ENCODE measurements around the gene GPX3. TPM values are rescaled to one million over a fixed set of nuclear protein-coding genes. Genes with fewer than 3 reads are reported as not detected.

Gene GPX3
- total and polyA plus RNA-seq, 2 of the 8 experiments (the other 6 are each of a cell fraction or from before 2014, with no cell fraction given) = 27.8 to 77.9 TPM

GRCh38 chr5:151006704-151007334 lies 13.6 kb upstream of the GPX3 start:
- no peaks in the 10 kb centered on the region for H3K36me3 ChIP-seq (ENCODE audit: control insufficient read depth in 2 of 4, insufficient read depth in 4 of 4, low read length in 3 of 4)
- H3K4me1 ChIP-seq (replicated peaks in 1 of 4; ENCODE audit: control insufficient read depth in 3 of 4, insufficient read depth in 4 of 4, low read length in 3 of 4) = no peaks in the 10 kb centered on the region
- no peaks in the 10 kb centered on the region for H3K27me3 ChIP-seq (replicated peaks in 1 of 4; ENCODE audit: control insufficient read depth in 3 of 4, extremely low read depth in 1 of 4, insufficient read depth in 3 of 4, low read length in 3 of 4)
- H3K27ac ChIP-seq (ENCODE audit: low read depth, low read length) = no peak overlapping the region
- no peaks in the 10 kb centered on the region for H3K79me1 ChIP-seq (ENCODE audit: low read depth, low read length)
- H3K4ac ChIP-seq (replicated peaks; ENCODE audit: insufficient read length, low read depth, low read length) = no peak overlapping the region
- no peak for DNase-seq (ENCODE audit: low read depth in 1 of 2, low spot score in 2 of 2)
- no peaks in the 10 kb centered on the region for H3K79me2 ChIP-seq (ENCODE audit: control insufficient read depth in 1 of 2, insufficient read depth in 2 of 2, low read length in 2 of 2)
- WGBS, 2 experiments (ENCODE audit: extremely low coverage in 1 of 2, insufficient coverage in 1 of 2, insufficient read length in 1 of 2, insufficient replicate concordance in 2 of 2, low coverage in 1 of 2, low lambda C conversion rate in 2 of 2, missing lambda C conversion rate in 1 of 2) = 92% methylated on average over 5 of the region's 5 CpGs; no CpG with 5 or more reads in 1 of the 2 experiments
- H3K23me2 ChIP-seq (ENCODE audit: low read depth, low read length) = no peaks in the 10 kb centered on the region
- no peak overlapping the region for H3K23ac ChIP-seq (ENCODE audit: insufficient read length)
- no peak overlapping the region for H3K9ac ChIP-seq (replicated peaks in 1 of 4; ENCODE audit: extremely low read depth in 1 of 4, low read depth in 3 of 4, low read length in 3 of 4)
- no peak overlapping the region for H3K4me3 ChIP-seq (ENCODE audit: extremely low read depth in 1 of 4, insufficient read depth in 2 of 4, low read depth in 3 of 4, low read length in 4 of 4)
- H3K4me2 ChIP-seq (ENCODE audit: insufficient read depth in 1 of 2, low read depth in 2 of 2, low read length in 2 of 2) = no peak overlapping the region
- no peaks in the 10 kb centered on the region for H3K9me3 ChIP-seq (ENCODE audit: insufficient read depth in 2 of 2, low read depth in 1 of 2, low read length in 1 of 2)
- no peak overlapping the region for H2BK5ac ChIP-seq (ENCODE audit: low read depth, low read length)
- ChIA-PET CTCF (ENCODE audit: partially characterized antibody) (interaction anchor here (1.3 kb wide), 2 partner anchors 31 to 45 kb away, joined by 5 read pairs; no protein-coding TSS in a partner anchor), POLR2A (ENCODE audit: partially characterized antibody) (no interaction called here)
- H4K5ac ChIP-seq (ENCODE audit: insufficient read length, low read depth, low read length) = no peak overlapping the region
- H2BK15ac ChIP-seq (ENCODE audit: low read length) = no peak overlapping the region
- no peak overlapping the region for H3K56ac ChIP-seq (replicated peaks; ENCODE audit: insufficient read length, low read depth, low read length)
- H4K91ac ChIP-seq (replicated peaks; ENCODE audit: insufficient read length, low read length) = no peak overlapping the region
- FAIRE-seq = no peak
- H2BK120ac ChIP-seq (replicated peaks; ENCODE audit: low read depth, low read length) = no peak overlapping the region
- no peak overlapping the region for H2BK20ac ChIP-seq (ENCODE audit: low read length)
- no peak overlapping the region for H2AFZ ChIP-seq (ENCODE audit: low read length)
- no peaks in the 10 kb centered on the region for H4K20me1 ChIP-seq (replicated peaks in 1 of 2; ENCODE audit: control insufficient read depth in 1 of 2, insufficient read depth in 2 of 2, low read length in 2 of 2)
- H2BK12ac ChIP-seq (ENCODE audit: low read depth, low read length) = no peak overlapping the region
- H3K18ac ChIP-seq (ENCODE audit: extremely low read depth, low read length) = no peak overlapping the region
- no peak overlapping the region for H4K8ac ChIP-seq (ENCODE audit: extremely low read depth, insufficient read depth, low read length)
- H2AK5ac ChIP-seq (ENCODE audit: low read depth, low read length) = no peak overlapping the region
- no peak for TF ChIP-seq EGR1 (IDR thresholded peaks at IDR 0.05; ENCODE audit: borderline replicate concordance, low read depth, low read length)
- TF ChIP-seq CBX5 (IDR thresholded peaks at IDR 0.05; ENCODE audit: low read depth, low read length) = no peak
- TF ChIP-seq CHD1 (IDR thresholded peaks at IDR 0.05; ENCODE audit: low read depth, low read length) = no peak
- H3K14ac ChIP-seq (ENCODE audit: insufficient read length) = no peak overlapping the region
